OCI-LY1 (cell line): ENCODE results near the gene GOLGA3.

ENCODE experiments used
- H2AFZ ChIP-seq: fragments of 200-600 bp; sonication (generic), shearing (Covaris generic); 2 replicates; pipeline ENCODE4 v1.6.0; 2014; ENCODE audit warnings: antibody characterized with exemption, mild to moderate bottlenecking, low read length
- H3F3A ChIP-seq: fragments of 200-600 bp; sonication (generic), shearing (Covaris generic); 2 replicates; pipeline ENCODE4 v1.6.0; 2014; ENCODE audit warnings: mild to moderate bottlenecking, antibody characterized with exemption, low read length, moderate library complexity; ENCODE audit not compliant: insufficient read depth
- H3K27ac ChIP-seq: fragments of 200-600 bp; sonication (generic); 2 replicates; pipeline ENCODE4 v1.5.1; 2014; ENCODE audit warnings: low read length, mixed run types, mild to moderate bottlenecking, low read depth; ENCODE audit not compliant: poor library complexity, severe bottlenecking
- H3K27me3 ChIP-seq: fragments of 200-600 bp; sonication (generic); 2 replicates; pipeline ENCODE4 v1.6.0; 2014; ENCODE audit warnings: antibody characterized with exemption, mild to moderate bottlenecking, low read length, moderate library complexity; ENCODE audit not compliant: insufficient read depth
- H3K36me3 ChIP-seq: fragments of 200-600 bp; sonication (generic); 2 replicates; pipeline ENCODE4 v1.6.1; 2014; ENCODE audit warnings: mild to moderate bottlenecking, antibody characterized with exemption, low read length, moderate library complexity, mixed read lengths; ENCODE audit not compliant: insufficient read depth
- H3K4me1 ChIP-seq: fragments of 200-600 bp; sonication (generic); 2 replicates; pipeline ENCODE4 v1.5.1; 2014; ENCODE audit warnings: mild to moderate bottlenecking, low read length, moderate library complexity; ENCODE audit not compliant: insufficient read depth, severe bottlenecking
- H3K4me2 ChIP-seq: fragments of 200-600 bp; sonication (generic), shearing (Covaris generic); 2 replicates; pipeline ENCODE4 v1.6.1; 2014; ENCODE audit warnings: low read length
- H3K4me3 ChIP-seq: fragments of 200-600 bp; sonication (generic); 2 replicates; pipeline ENCODE4 v1.5.1; 2014; ENCODE audit warnings: low read length, low read depth, mild to moderate bottlenecking, mixed read lengths; ENCODE audit not compliant: poor library complexity, severe bottlenecking
- H3K79me2 ChIP-seq: fragments of 200-600 bp; shearing (Covaris generic); 2 replicates; pipeline ENCODE4 v1.6.1; 2016; ENCODE audit warnings: mixed run types, low read length, mixed read lengths; ENCODE audit not compliant: insufficient read depth
- H3K9ac ChIP-seq: fragments of 200-600 bp; sonication (generic), shearing (Covaris generic); 2 replicates; pipeline ENCODE4 v1.6.1; 2014; ENCODE audit warnings: mild to moderate bottlenecking, low read length, mixed read lengths
- H3K9me2 ChIP-seq: fragments of 200-600 bp; sonication (generic), shearing (Covaris generic); 2 replicates; pipeline ENCODE4 v1.6.1; 2014; ENCODE audit warnings: low read depth, mild to moderate bottlenecking, low read length, mixed read lengths
- H3K9me3 ChIP-seq: fragments of 200-600 bp; shearing (Covaris generic); 2 replicates; pipeline ENCODE4 v1.6.1; 2014; ENCODE audit warnings: low read length, mixed read lengths
- H4K20me1 ChIP-seq: fragments of 200-600 bp; sonication (generic), shearing (Covaris generic); 2 replicates; pipeline ENCODE4 v1.6.0; 2016; ENCODE audit warnings: mild to moderate bottlenecking, low read length; ENCODE audit not compliant: insufficient read depth
- EZH2 ChIP-seq: fragments of 200-600 bp; sonication (generic), shearing (Covaris generic); IDR thresholded peaks from 2 replicates; pipeline ENCODE4 v1.8.0; 2017; ENCODE audit warnings: borderline replicate concordance, mixed run types, mild to moderate bottlenecking, antibody characterized with exemption, low read length, moderate library complexity, mixed read lengths
- TF ChIP-seq, protein P1 (sequence below): fragments of 200-600 bp; sonication (generic), shearing (Covaris generic); IDR thresholded peaks from 2 replicates; pipeline ENCODE4 v1.5.1; 2017; ENCODE audit warnings: mild to moderate bottlenecking, antibody characterized with exemption, low read length, moderate library complexity, mixed read lengths

The GOLGA3 gene

DNA sequence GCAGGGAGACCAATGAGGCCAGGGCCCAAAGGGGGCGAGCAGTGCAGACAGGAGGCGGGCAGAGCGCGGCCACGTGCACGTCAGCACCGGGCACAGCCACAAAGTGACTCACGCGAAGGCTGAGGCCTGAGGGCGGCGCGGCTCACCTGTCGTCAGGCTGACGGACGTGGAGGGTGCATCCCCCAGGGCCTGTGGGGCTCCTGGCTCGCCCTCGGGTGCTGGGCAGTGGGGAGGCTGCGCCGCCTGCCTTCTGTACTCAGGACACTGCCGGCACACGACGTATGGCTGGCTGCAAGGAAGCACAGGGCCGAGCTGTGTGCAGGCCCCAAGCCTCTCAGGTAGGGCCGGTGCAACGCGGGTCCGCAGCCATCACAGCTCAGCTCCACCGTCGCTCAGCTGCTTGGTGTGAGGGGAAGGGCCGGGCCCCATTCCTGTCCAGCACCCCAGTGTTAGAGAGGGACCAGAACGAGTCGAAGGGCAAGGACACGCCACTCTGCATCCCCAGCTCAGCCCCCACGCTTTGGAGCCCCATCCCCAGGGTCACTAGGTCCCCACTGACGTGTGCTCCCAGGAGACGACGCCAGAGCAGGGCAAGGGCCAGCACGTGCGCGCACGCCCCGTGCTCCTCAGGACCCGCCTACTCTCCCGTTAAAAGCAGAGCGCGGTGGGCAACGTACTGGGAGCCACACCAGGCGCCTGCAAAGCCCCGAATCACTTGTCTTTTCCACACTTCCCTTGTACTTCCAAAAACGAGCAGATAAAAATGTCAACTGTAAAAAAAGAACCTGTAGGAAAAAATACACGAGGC, 24.8 kb upstream of the GOLGA3 start:
- Histone ChIP-seq H3K79me2 (no peaks in the 10 kb centered on the region), H3K9ac (no peak overlapping the region), H3K4me3 (no peak overlapping the region), H3K4me1 (no peaks in the 10 kb centered on the region), H3K27ac (no peak overlapping the region), H3K9me3 (no peaks in the 10 kb centered on the region), H3K36me3 (peaks cover 81% of the 10 kb centered on the region), H3K27me3 (no peaks in the 10 kb centered on the region), H3F3A (no peaks in the 10 kb centered on the region), H3K4me2 (no peak overlapping the region), H4K20me1 (no peaks in the 10 kb centered on the region), H2AFZ (no peak overlapping the region), H3K9me2 (no peaks in the 10 kb centered on the region)
- TF ChIP-seq EZH2 = no peak
- TF ChIP-seq, protein P1, sequence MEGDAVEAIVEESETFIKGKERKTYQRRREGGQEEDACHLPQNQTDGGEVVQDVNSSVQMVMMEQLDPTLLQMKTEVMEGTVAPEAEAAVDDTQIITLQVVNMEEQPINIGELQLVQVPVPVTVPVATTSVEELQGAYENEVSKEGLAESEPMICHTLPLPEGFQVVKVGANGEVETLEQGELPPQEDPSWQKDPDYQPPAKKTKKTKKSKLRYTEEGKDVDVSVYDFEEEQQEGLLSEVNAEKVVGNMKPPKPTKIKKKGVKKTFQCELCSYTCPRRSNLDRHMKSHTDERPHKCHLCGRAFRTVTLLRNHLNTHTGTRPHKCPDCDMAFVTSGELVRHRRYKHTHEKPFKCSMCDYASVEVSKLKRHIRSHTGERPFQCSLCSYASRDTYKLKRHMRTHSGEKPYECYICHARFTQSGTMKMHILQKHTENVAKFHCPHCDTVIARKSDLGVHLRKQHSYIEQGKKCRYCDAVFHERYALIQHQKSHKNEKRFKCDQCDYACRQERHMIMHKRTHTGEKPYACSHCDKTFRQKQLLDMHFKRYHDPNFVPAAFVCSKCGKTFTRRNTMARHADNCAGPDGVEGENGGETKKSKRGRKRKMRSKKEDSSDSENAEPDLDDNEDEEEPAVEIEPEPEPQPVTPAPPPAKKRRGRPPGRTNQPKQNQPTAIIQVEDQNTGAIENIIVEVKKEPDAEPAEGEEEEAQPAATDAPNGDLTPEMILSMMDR = no peak

DNA sequence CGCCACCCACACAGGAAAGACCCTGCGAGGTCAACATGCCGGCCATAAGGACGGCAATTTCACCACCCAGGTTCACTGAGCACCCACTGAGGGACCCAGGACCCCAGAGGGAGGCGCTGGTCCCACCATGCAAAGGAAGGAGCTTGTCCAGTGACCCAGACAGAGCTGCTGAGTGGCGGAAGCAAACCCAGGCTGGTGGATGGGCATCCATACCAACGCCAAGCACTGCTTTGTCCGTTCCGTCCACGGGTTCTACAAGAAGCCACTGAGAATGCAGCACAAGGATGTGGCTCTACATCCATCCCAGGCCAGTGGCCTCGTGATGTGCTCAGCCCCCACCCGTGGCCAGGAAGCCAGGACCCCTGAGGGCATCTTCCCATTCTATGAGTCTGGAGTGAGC, 23.8 kb upstream of the GOLGA3 start:
- no peak overlapping the region for H2AFZ ChIP-seq

DNA sequence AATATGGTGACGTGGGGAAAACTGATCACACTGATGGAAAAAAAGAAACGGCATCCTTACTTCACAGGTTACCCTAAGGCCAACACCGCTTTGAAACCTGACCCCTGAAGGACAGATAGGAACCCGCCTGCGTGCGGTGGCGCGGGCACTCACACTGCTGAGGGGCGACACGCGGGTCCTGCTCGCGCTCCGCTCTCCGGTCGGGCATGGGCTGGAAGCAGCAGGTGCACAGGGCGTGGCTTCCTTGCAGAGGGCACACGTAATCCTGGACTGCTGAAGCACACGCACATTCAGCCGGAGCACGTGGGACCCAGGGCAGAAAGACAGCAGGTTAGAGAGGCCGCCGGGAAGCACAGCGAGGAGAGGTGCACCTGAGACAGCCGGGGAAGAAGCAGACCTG, 22.8 kb upstream of the GOLGA3 start:
- H3K36me3 ChIP-seq = peaks cover 82% of the 10 kb centered on the region
- no peaks in the 10 kb centered on the region for H3K4me1 ChIP-seq
- no peaks in the 10 kb centered on the region for H3K9me3 ChIP-seq
- no peaks in the 10 kb centered on the region for H4K20me1 ChIP-seq
- no peaks in the 10 kb centered on the region for H3K9me2 ChIP-seq
- no peak overlapping the region for H3K4me3 ChIP-seq
- H3F3A ChIP-seq = no peaks in the 10 kb centered on the region
- no peak overlapping the region for H3K9ac ChIP-seq
- H3K27me3 ChIP-seq = no peaks in the 10 kb centered on the region
- H3K4me2 ChIP-seq = no peak overlapping the region
- no peak overlapping the region for H3K27ac ChIP-seq
- TF ChIP-seq, protein P1 = no peak
- TF ChIP-seq EZH2 = no peak
- no peak overlapping the region for H2AFZ ChIP-seq
- no peaks in the 10 kb centered on the region for H3K79me2 ChIP-seq

More for the DNA sequence above, 23.8 kb upstream of the GOLGA3 start:
- TF ChIP-seq, protein P1 = no peak
- Histone ChIP-seq H3K27me3 (no peaks in the 10 kb centered on the region), H3K9ac (no peak overlapping the region), H3F3A (no peaks in the 10 kb centered on the region), H3K4me1 (no peaks in the 10 kb centered on the region), H3K4me3 (no peak overlapping the region), H3K79me2 (no peaks in the 10 kb centered on the region), H3K36me3 (peaks cover 82% of the 10 kb centered on the region), H3K27ac (no peak overlapping the region), H3K9me3 (no peaks in the 10 kb centered on the region), H3K9me2 (no peaks in the 10 kb centered on the region), H4K20me1 (no peaks in the 10 kb centered on the region), H3K4me2 (no peak overlapping the region)
